CD4-positive, alpha-beta memory T cell (primary cell): ENCODE measurements around the gene CRACR2B. TPM values are rescaled to one million over a fixed set of nuclear protein-coding genes. Genes with fewer than 3 reads are reported as not detected.

Experiments
- CTCF ChIA-PET: fragments of 350-600 bp; sonication (Branson Sonifier 250); formaldehyde crosslinking; loops from one replicate; lab custom pipeline; 2021; ENCODE audit warnings: inconsistent platforms; ENCODE audit not compliant: partially characterized antibody; lab: Charles Lee
- POLR2A ChIA-PET: fragments of 350-600 bp; sonication (Branson Sonifier 250); formaldehyde crosslinking; loops from one replicate; lab custom pipeline; 2021; ENCODE audit not compliant: partially characterized antibody; lab: Charles Lee
- DNase-seq, 5 donors: peaks; one replicate each; pipeline versions ENCODE4 v3.0.0 to v3.0.0-alpha.2; 2020 to 2022; ENCODE audit warnings: mixed read lengths in 1 of 5
- H3K27ac ChIP-seq: one replicate; pipeline ENCODE4 v1.7.0; 2013; ENCODE audit warnings: low read depth, low read length
- H3K27me3 ChIP-seq: 2 replicates; pipeline ENCODE4 v1.7.0; 2013; ENCODE audit warnings: mild to moderate bottlenecking, low read length, moderate library complexity; ENCODE audit not compliant: insufficient read depth
- H3K36me3 ChIP-seq: 2 replicates; pipeline ENCODE4 v1.7.0; 2013; ENCODE audit warnings: mild to moderate bottlenecking, low read length, moderate library complexity; ENCODE audit not compliant: insufficient read depth
- H3K4me1 ChIP-seq: 2 replicates; pipeline ENCODE4 v1.7.0; 2013; ENCODE audit warnings: mild to moderate bottlenecking, low read length, moderate library complexity; ENCODE audit not compliant: insufficient read depth
- H3K4me3 ChIP-seq, 2 donors: one replicate each; pipeline ENCODE4 v1.7.0; 2013; ENCODE audit warnings: low read length in 2 of 2, mild to moderate bottlenecking in 1 of 2
- H3K9me3 ChIP-seq, 2 donors: one replicate each; pipeline ENCODE4 v1.7.0; 2013; ENCODE audit warnings: low read length in 2 of 2, control low read depth in 1 of 2; ENCODE audit not compliant: control insufficient read depth in 1 of 2
- H3K27ac Mint-ChIP-seq, 7 donors: one replicate each; pipeline ENCODE4 v1.8.0; 2020 to 2021; ENCODE audit warnings: mixed read lengths in 7 of 7, mild to moderate bottlenecking in 6 of 7, inconsistent platforms in 3 of 7, moderate library complexity in 3 of 7
- H3K27me3 Mint-ChIP-seq, 2 donors: one replicate each; pipeline ENCODE4 v1.8.0; 2020 to 2021; ENCODE audit warnings: mixed read lengths in 2 of 2
- H3K36me3 Mint-ChIP-seq, 2 donors: one replicate each; pipeline ENCODE4 v1.8.0; 2020 to 2021; ENCODE audit warnings: mixed read lengths in 2 of 2, inconsistent platforms in 1 of 2, mild to moderate bottlenecking in 1 of 2
- H3K4me1 Mint-ChIP-seq, 4 donors: one replicate each; pipeline ENCODE4 v1.8.0; 2020 to 2021; ENCODE audit warnings: mixed read lengths in 4 of 4, mild to moderate bottlenecking in 1 of 4
- H3K4me3 Mint-ChIP-seq, 8 donors: one replicate each; pipeline ENCODE4 v1.8.0; 2020 to 2021; ENCODE audit warnings: mixed read lengths in 8 of 8, mild to moderate bottlenecking in 7 of 8, moderate library complexity in 6 of 8, inconsistent platforms in 3 of 8
- H3K9me3 Mint-ChIP-seq, 8 donors: one replicate each; pipeline ENCODE4 v1.8.0; 2020 to 2021; ENCODE audit warnings: mixed read lengths in 8 of 8, mild to moderate bottlenecking in 5 of 8, inconsistent platforms in 3 of 8, moderate library complexity in 1 of 8
- intact Hi-C: fragments of 100-400 bp; cut with micrococcal nuclease; formaldehyde crosslinking; loops from one replicate; pipeline ENCODE4 v1.15.1; 2023
- polyA plus RNA-seq, 2 donors: library from polyadenylated mRNA; unstranded; fragments of 300-500 nt; fragmentation: Illumina TruSeq; gene quantifications; one replicate each; pipeline ENCODE4 v1.2.3, GENCODE V29; 2021
- total RNA-seq, 2 experiments: library from RNA; stranded (reverse); gene quantifications; one replicate each; pipeline ENCODE4 v1.2.3, GENCODE V29; 2021

The CRACR2B gene
- total and polyA plus RNA-seq, 4 experiments from 2014 or later, result 0.55 TPM; not detected in 3

GRCh38 chr11:819129-819931, 8.4 kb upstream of the CRACR2B start:
- Mint-ChIP-seq H3K9me3 (no peaks in the 10 kb centered on the region), H3K4me1 (peaks cover 2 to 22% (median 11%) of the 10 kb centered on the region in 4 donors), H3K27ac (peak overlapping the region in 6 of 7 donors; percentile 88 to 94 (median 92)), H3K36me3 (peaks cover 0 to 15% of the 10 kb centered on the region in 2 donors), H3K27me3 (no peaks in the 10 kb centered on the region), H3K4me3 (peak overlapping the region; percentile 11 to 94 (median 89))
- DNase-seq, result peak; percentile 89 to 92 (median 91)
- CTCF ChIA-PET, result interaction anchor here (0.9 to 1.5 kb wide), 4 partner anchors 10 to 23 kb away, joined by 3 to 4 read pairs (median 4); partner anchors contain the start of gene RPLP2
- POLR2A ChIA-PET, result interaction anchor here (0.6 to 6.4 kb wide), 21 partner anchors 9 to 611 kb away, joined by 3 to 109 read pairs (median 6); partner anchors contain the start of genes BET1L, CD151, DEAF1 and GATD1
- intact Hi-C loops, result loop anchor here (1.0 to 2.0 kb wide), 3 partner anchors 10 to 23 kb away; partner anchors contain the start of genes CD151, POLR2L, RPLP2 and TSPAN4
- Histone ChIP-seq H3K27me3 (no peaks in the 10 kb centered on the region), H3K27ac (peak overlapping the region; percentile 81), H3K36me3 (no peaks in the 10 kb centered on the region), H3K9me3 (no peaks in the 10 kb centered on the region), H3K4me3 (peak overlapping the region in 1 of 2 donors; percentile 73), H3K4me1 (peaks cover 22% of the 10 kb centered on the region)

- Histone ChIP-seq H3K4me3 (peak overlapping the region; percentile 66 to 73), H3K27me3 (no peaks in the 10 kb centered on the region), H3K36me3 (peaks cover 5% of the 10 kb centered on the region), H3K27ac (peak overlapping the region; percentile 81), H3K4me1 (peaks cover 22% of the 10 kb centered on the region), H3K9me3 (no peaks in the 10 kb centered on the region)
- peak overlapping the region; percentile 87 to 94 (median 92) for H3K27ac Mint-ChIP-seq
- H3K27me3 Mint-ChIP-seq, result no peaks in the 10 kb centered on the region
- peak; percentile 94 to 97 (median 96) for DNase-seq
- peak overlapping the region; percentile 87 to 94 (median 89) for H3K4me3 Mint-ChIP-seq
- H3K36me3 Mint-ChIP-seq, result peaks cover 5 to 20% of the 10 kb centered on the region in 2 donors
- H3K4me1 Mint-ChIP-seq, result peaks cover 2 to 22% (median 11%) of the 10 kb centered on the region in 4 donors
- intact Hi-C loops, result loop anchor here (1.0 to 2.0 kb wide), 3 partner anchors 11 to 22 kb away; partner anchors contain the start of genes CD151, POLR2L, RPLP2 and TSPAN4
- CTCF ChIA-PET, result interaction anchor here (1.3 to 1.5 kb wide), 2 partner anchors 21 kb away, joined by 3 to 4 read pairs; no protein-coding TSS in a partner anchor
- POLR2A ChIA-PET, result interaction anchor here (0.6 to 6.4 kb wide), 15 partner anchors 10 to 612 kb away, joined by 3 to 109 read pairs (median 7); partner anchors contain the start of genes BET1L, CD151, PHRF1 and PIDD1
- no peaks in the 10 kb centered on the region for H3K9me3 Mint-ChIP-seq
Measured at GRCh38 chr11:819943-820649, 7.6 kb upstream of the CRACR2B start.

GRCh38 chr11:820655-821511, 6.8 kb upstream of the CRACR2B start:
- Histone ChIP-seq H3K27ac (peak overlapping the region; percentile 81), H3K4me1 (peaks cover 22% of the 10 kb centered on the region), H3K9me3 (no peaks in the 10 kb centered on the region), H3K36me3 (peaks cover 5% of the 10 kb centered on the region), H3K4me3 (peak overlapping the region; percentile 66 to 73), H3K27me3 (no peaks in the 10 kb centered on the region)
- no peaks in the 10 kb centered on the region for H3K27me3 Mint-ChIP-seq
- peak overlapping the region; percentile 74 to 94 (median 88) for H3K4me3 Mint-ChIP-seq
- H3K27ac Mint-ChIP-seq, result peak overlapping the region in 6 of 7 donors; percentile 29 to 88 (median 74)
- DNase-seq, result no peak
- intact Hi-C loops, result no loop called here
- ChIA-PET CTCF (no interaction called here), POLR2A (interaction anchor here (0.6 to 6.4 kb wide), 11 partner anchors 11 to 245 kb away, joined by 3 to 109 read pairs (median 9); partner anchors contain the start of genes CD151, PHRF1, PIDD1 and POLR2L)
- peaks cover 2 to 22% (median 11%) of the 10 kb centered on the region in 4 donors for H3K4me1 Mint-ChIP-seq
- H3K9me3 Mint-ChIP-seq, result no peaks in the 10 kb centered on the region
- peaks cover 8 to 22% of the 10 kb centered on the region in 2 donors for H3K36me3 Mint-ChIP-seq

GRCh38 chr11:821512-822371, 6.0 kb upstream of the CRACR2B start:
- no peak for DNase-seq
- POLR2A ChIA-PET, result interaction anchor here (1.3 to 6.4 kb wide), 6 partner anchors 10 to 21 kb away, joined by 3 to 109 read pairs (median 32); partner anchors contain the start of genes CD151, PIDD1, POLR2L and RPLP2
- no peaks in the 10 kb centered on the region for H3K27me3 ChIP-seq
- peaks cover 2 to 4% of the 10 kb centered on the region in 2 donors for H3K27me3 Mint-ChIP-seq
- H3K36me3 ChIP-seq, result peaks cover 5% of the 10 kb centered on the region
- H3K4me3 ChIP-seq, result no peak overlapping the region
- H3K4me1 Mint-ChIP-seq, result peaks cover 3 to 27% (median 13%) of the 10 kb centered on the region in 4 donors
- peaks cover 8 to 22% of the 10 kb centered on the region in 2 donors for H3K36me3 Mint-ChIP-seq
- H3K4me3 Mint-ChIP-seq, result peak overlapping the region in 6 of 8 donors; percentile 17 to 94 (median 68)
- intact Hi-C loops, result no loop called here
- no peaks in the 10 kb centered on the region for H3K9me3 ChIP-seq
- H3K27ac ChIP-seq, result no peak overlapping the region
- peaks cover 29% of the 10 kb centered on the region for H3K4me1 ChIP-seq
- CTCF ChIA-PET, result no interaction called here
- H3K9me3 Mint-ChIP-seq, result no peaks in the 10 kb centered on the region
- H3K27ac Mint-ChIP-seq, result peak overlapping the region in 2 of 7 donors; percentile 17 to 88

GRCh38 chr11:823441-824291, 4.1 kb upstream of the CRACR2B start:
- peaks cover 7 to 13% of the 10 kb centered on the region in 2 donors for H3K27me3 Mint-ChIP-seq
- H3K4me1 Mint-ChIP-seq, result peaks cover 6 to 38% (median 18%) of the 10 kb centered on the region in 4 donors
- no peak overlapping the region for H3K4me3 ChIP-seq
- no peaks in the 10 kb centered on the region for H3K9me3 ChIP-seq
- peaks cover 37% of the 10 kb centered on the region for H3K4me1 ChIP-seq
- DNase-seq, result no peak
- no peak overlapping the region for H3K27ac ChIP-seq
- CTCF ChIA-PET, result no interaction called here
- peaks cover 5% of the 10 kb centered on the region for H3K36me3 ChIP-seq
- intact Hi-C loops, result no loop called here
- no peaks in the 10 kb centered on the region for H3K27me3 ChIP-seq
- peaks cover 8 to 22% of the 10 kb centered on the region in 2 donors for H3K36me3 Mint-ChIP-seq
- no peak overlapping the region for H3K4me3 Mint-ChIP-seq
- no peak overlapping the region for H3K27ac Mint-ChIP-seq
- POLR2A ChIA-PET, result interaction anchor here (1.1 to 6.4 kb wide), 4 partner anchors 8 to 17 kb away, joined by 3 to 109 read pairs (median 52); partner anchors contain the start of genes CD151 and RPLP2
- no peaks in the 10 kb centered on the region for H3K9me3 Mint-ChIP-seq
